Ovary (tissue), 9 donors: ENCODE results near the gene DNAH5. TPM values are rescaled to one million over a fixed set of nuclear protein-coding genes. Genes with fewer than 3 reads are reported as not detected.
"Not testable (repeated sequence)": the region's sequence is repeated elsewhere in the genome, so short reads cannot be mapped to it uniquely, and the experiment has no call there.

Source experiments
- DNase-seq, 5 donors: peaks; one replicate each; pipeline ENCODE4 v3.0.0-alpha.2; 2019 to 2020
- H3K27ac ChIP-seq, 2 donors: fragments of 200-600 bp; one replicate each; pipeline versions ENCODE4 v1.5.1 to v1.8.0; 2019 to 2022
- H3K27me3 ChIP-seq: fragments of 200-600 bp; one replicate; pipeline ENCODE4 v1.8.0; 2022
- H3K36me3 ChIP-seq: fragments of 200-600 bp; sonication (generic); one replicate; pipeline ENCODE4 v1.5.1; 2019
- H3K4me1 ChIP-seq: one replicate; pipeline ENCODE4 v1.8.1; 2013; ENCODE audit warnings: mild to moderate bottlenecking, moderate library complexity; ENCODE audit not compliant: insufficient read depth
- H3K4me3 ChIP-seq: fragments of 200-600 bp; sonication (generic); one replicate; pipeline ENCODE4 v1.5.1; 2017
- H3K9me3 ChIP-seq, 2 donors: fragments of 200-600 bp in 1 of 2; sonication (generic) in 1 of 2; one replicate each; pipeline versions ENCODE4 v1.5.1 to v1.8.1; 2013 to 2019; ENCODE audit warnings: mild to moderate bottlenecking in 1 of 2, moderate library complexity in 1 of 2
- EP300 ChIP-seq: sonication (generic); formaldehyde crosslinking; IDR thresholded peaks from one replicate; pipeline ENCODE4 v1.6.1; 2017; ENCODE audit warnings: antibody characterized with exemption
- POLR2A ChIP-seq: fragments of 450-650 bp; IDR thresholded peaks from one replicate; pipeline ENCODE4 v1.6.1; 2017; ENCODE audit warnings: antibody characterized with exemption, mild to moderate bottlenecking, moderate library complexity
- WGBS, 3 donors: extraction: QIAGEN DNeasy Blood & Tissue Kit in 1 of 3; methylation state at CpG; one replicate each; pipeline versions ENCODE4 v1.1.5 to v1.1.7; 2013 to 2017; 5-methylcytosine and 5-hydroxymethylcytosine counted together
- intact Hi-C, 4 donors: fragments of 100-400 bp; cut with DNase I; formaldehyde crosslinking; loops; one replicate each; pipeline versions ENCODE4 v1.11.0 to v1.15.1; 2022 to 2023
- polyA plus RNA-seq, 2 donors: library from polyadenylated mRNA; stranded (reverse); fragments of 200-250 nt in 1 of 2; fragments of 350-450 nt in 1 of 2; fragmentation: Illumina TruSeq in 1 of 2; extraction: RNeasy Lipid Tissue Mini Kit (QIAGEN cat#74804) in 1 of 2; gene quantifications; one replicate each; pipeline ENCODE4 v1.2.3, GENCODE V29; 2013 to 2014
- total RNA-seq, 7 donors: library from RNA; depleted of rRNA in 2 of 7; stranded (reverse); fragments of >200 nt in 2 of 7; fragmentation: NEBNext Ultra II Directional in 3 of 7; extraction: Animal tissue kit (Norgen Biotek cat#: 25700) in 3 of 7; gene quantifications; one replicate each; pipeline versions ENCODE4 v1.1.0 to v1.2.4, GENCODE V29; 2016 to 2023
- TF ChIP-seq, protein P1 (sequence below), 3 donors: fragments of 450-650 bp in 2 of 3; fragments of 200-600 bp in 1 of 3; IDR thresholded peaks; one replicate each; pipeline versions ENCODE4 v1.5.1 to v1.8.0; 2016 to 2022; ENCODE audit warnings: antibody characterized with exemption in 3 of 3, mild to moderate bottlenecking in 1 of 3
- donor health status: DM: no; HTN: no; CAD: no; lungs with moderate emphysema.
- donor health status: DM: no; HTN: no; CAD: no.
- donor health status: Bipolar disorder and iron deficiency.
- donor health status: DM: yes; HTN: yes; CAD: no.
- donor health status: DM: no; HTN: no; CAD: no.
- donor health status: DM: yes; HTN: yes; CAD: no.

DNAH5 gene
- total and polyA plus RNA-seq, 9 donors: 0.01 to 9.8 (median 0.40) TPM

DNA sequence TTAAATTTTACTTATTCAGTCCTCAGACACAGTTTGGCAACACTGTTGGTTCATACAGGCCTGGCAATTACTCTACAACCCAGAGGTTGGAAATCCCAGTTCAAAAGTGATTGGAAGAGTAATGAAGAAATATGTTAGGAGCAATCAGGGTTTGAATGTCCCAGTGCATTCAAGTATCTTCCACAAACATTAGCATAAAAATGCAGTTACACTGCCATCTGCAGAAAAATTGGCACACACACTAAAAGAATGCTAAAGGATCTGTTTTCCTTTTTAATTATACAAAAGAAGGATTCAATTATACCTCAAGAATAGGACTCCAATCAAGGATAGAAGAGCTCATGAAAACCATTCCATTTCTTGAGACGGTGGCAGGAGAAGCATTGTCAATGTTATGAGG, 130.2 kb downstream of the DNAH5 start:
- no peaks in the 10 kb centered on the region for H3K4me1 ChIP-seq
- H3K9me3 ChIP-seq: no peaks in the 10 kb centered on the region
- TF ChIP-seq, protein P1, sequence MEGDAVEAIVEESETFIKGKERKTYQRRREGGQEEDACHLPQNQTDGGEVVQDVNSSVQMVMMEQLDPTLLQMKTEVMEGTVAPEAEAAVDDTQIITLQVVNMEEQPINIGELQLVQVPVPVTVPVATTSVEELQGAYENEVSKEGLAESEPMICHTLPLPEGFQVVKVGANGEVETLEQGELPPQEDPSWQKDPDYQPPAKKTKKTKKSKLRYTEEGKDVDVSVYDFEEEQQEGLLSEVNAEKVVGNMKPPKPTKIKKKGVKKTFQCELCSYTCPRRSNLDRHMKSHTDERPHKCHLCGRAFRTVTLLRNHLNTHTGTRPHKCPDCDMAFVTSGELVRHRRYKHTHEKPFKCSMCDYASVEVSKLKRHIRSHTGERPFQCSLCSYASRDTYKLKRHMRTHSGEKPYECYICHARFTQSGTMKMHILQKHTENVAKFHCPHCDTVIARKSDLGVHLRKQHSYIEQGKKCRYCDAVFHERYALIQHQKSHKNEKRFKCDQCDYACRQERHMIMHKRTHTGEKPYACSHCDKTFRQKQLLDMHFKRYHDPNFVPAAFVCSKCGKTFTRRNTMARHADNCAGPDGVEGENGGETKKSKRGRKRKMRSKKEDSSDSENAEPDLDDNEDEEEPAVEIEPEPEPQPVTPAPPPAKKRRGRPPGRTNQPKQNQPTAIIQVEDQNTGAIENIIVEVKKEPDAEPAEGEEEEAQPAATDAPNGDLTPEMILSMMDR (IDR thresholded peaks at IDR 0.05): no peak
- 82 to 89% (median 88%) methylated on average over 1 of the region's 1 CpG for WGBS, 3 donors
- intact Hi-C loops: no loop called here
- no peaks in the 10 kb centered on the region for H3K27me3 ChIP-seq
- H3K4me3 ChIP-seq: no peak overlapping the region
- no peak overlapping the region for H3K27ac ChIP-seq
- H3K36me3 ChIP-seq: no peaks in the 10 kb centered on the region
- DNase-seq: no peak

DNA sequence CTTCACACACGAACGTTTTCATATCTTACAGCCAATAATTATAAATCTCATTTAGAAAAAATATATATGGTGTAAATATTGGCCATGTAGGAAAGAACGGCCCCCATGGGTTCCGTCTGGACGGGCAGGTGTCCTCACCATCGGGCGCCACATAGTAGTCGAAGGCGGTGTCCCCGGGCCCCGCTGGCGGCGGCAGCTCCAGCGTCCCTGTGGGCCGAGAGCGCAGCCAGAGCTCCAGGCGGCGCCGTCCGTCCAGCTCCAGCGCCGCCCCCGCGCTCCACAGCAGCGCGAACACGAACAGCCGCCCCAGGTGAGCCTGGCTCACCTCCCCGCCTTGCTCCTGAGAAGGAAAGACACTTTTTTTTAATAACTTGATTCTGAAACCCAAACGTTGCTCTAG, 134.6 kb downstream of the DNAH5 start:
- DNase-seq: no peak
- Histone ChIP-seq H3K4me3 (no peak overlapping the region), H3K9me3 (no peaks in the 10 kb centered on the region), H3K27ac (no peak overlapping the region), H3K36me3 (no peaks in the 10 kb centered on the region), H3K4me1 (no peaks in the 10 kb centered on the region), H3K27me3 (no peaks in the 10 kb centered on the region)
- 59 to 71% (median 65%) methylated on average over 30 of the region's 30 CpGs for WGBS, 3 donors
- intact Hi-C loops: no loop called here
- no peak for TF ChIP-seq POLR2A
- no peak for TF ChIP-seq EP300
- TF ChIP-seq, protein P1 (IDR thresholded peaks at IDR 0.05): no peak

DNA sequence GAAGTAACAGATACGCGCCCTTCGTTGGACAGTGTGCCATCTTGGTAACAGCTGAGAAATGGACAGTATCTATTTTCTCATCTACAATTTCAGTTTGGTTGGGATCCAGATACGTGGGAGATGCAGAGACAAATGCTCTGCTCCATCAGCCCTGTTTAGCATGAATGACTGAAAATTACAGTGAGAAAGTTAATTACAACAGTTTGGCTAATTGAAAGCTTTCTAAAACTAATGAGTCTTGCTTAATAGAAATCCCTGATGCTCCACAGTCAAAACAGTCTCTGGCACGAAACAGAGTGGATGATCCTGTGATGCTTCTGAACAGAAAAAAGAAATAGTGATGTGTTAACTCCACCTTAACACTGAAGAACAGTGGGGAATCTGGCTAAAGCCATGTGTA, 140.2 kb downstream of the DNAH5 start:
- Histone ChIP-seq H3K36me3 (no peaks in the 10 kb centered on the region), H3K27me3 (no peaks in the 10 kb centered on the region), H3K4me1 (no peaks in the 10 kb centered on the region), H3K27ac (no peak overlapping the region), H3K4me3 (no peak overlapping the region), H3K9me3 (no peaks in the 10 kb centered on the region)
- no peak for DNase-seq
- WGBS, 3 donors: 73 to 81% (median 80%) methylated on average over 5 of the region's 5 CpGs
- intact Hi-C loops: no loop called here
- TF ChIP-seq POLR2A (no peak), EP300 (no peak)
- TF ChIP-seq, protein P1 (IDR thresholded peaks at IDR 0.05): no peak

DNA sequence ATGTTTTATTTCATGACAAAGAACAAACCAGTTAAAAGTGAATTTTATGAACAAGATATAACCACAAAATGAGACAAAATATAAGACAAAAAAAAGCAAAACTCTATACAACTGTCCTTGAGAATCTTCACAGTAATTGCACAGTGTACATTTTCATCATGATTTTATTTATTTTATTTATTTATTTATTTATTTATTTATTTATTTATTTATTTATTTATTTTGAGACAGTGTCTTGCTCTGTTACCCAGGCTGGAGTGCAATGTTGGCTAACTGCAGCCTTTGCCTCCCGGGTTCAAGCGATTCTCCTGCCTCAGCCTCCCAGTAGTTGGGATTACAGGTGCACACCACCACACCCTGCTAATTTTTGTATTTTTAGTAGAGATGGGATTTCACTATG, 145.9 kb downstream of the DNAH5 start:
- H3K9me3 ChIP-seq, H3K27me3 ChIP-seq, H3K27ac ChIP-seq, H3K36me3 ChIP-seq, H3K4me1 ChIP-seq, DNase-seq, intact Hi-C loops, H3K4me3 ChIP-seq: not testable (repeated sequence)
- 92 to 98% (median 93%) methylated on average over 2 of the region's 2 CpGs for WGBS, 3 donors

DNA sequence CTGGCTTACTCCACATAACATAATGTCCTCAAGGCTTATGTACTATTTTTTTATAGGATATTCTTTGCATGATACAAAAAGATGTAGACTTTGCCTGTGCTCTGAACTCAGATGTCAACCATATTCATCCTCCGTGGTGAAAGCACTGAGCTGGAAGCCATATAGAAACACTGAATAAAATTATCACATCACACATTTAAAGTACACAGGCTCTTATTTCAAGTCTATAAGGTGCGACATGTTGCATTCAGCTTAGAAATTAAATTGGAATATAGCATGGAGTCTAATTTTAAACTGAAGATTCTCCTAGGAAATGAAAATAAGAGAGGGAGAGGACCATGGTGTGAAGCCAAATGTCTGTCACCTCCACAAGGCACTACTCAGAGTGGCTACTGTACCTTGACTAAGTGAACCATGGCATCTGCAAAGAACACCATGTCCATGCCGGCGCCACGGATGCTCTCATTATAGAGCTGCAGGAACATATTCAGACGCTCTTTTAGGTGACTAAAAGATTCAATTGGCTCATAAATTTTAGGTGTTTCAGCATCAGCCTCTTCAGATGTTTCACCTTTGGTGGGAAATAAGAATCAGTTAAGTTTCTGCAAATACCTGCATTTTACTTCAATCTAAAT, 158.6 kb downstream of the DNAH5 start:
- Histone ChIP-seq H3K27me3 (no peaks in the 10 kb centered on the region), H3K27ac (no peak overlapping the region), H3K36me3 (no peaks in the 10 kb centered on the region), H3K4me1 (no peaks in the 10 kb centered on the region), H3K9me3 (no peaks in the 10 kb centered on the region), H3K4me3 (no peak overlapping the region)
- WGBS, 3 donors: 84 to 90% (median 86%) methylated on average over 6 of the region's 6 CpGs
- TF ChIP-seq, protein P1 (IDR thresholded peaks at IDR 0.05): no peak
- no peak for TF ChIP-seq POLR2A
- TF ChIP-seq EP300: no peak
- no peak for DNase-seq
- intact Hi-C loops: no loop called here
